GM19455 (cell line): ENCODE data around the gene HTR2C.
"Not testable (repeated sequence)": the region's sequence is repeated elsewhere in the genome, so short reads cannot be mapped to it uniquely, and the experiment has no call there.

Experiments
- ATAC-seq: cut with Tn5 transposase; IDR thresholded peaks from one replicate; pipeline ENCODE4 v1.9.1; 2021; ENCODE audit not compliant: unreplicated experiment

HTR2C gene

GRCh38 chrX:114583646-114584374, at the start of gene HTR2C:
HTR2C (plus strand) TSS chrX:114584086; CDS start chrX:114726937, 142,851 bp downstream.
- ATAC-seq = no peak

- no peak for ATAC-seq
These were observed 3.5 kb upstream of the HTR2C start for GRCh38 chrX:114580336-114580735.

GRCh38 chrX:114581528-114582263, 2.2 kb upstream of the HTR2C start:
- ATAC-seq = no peak

GRCh38 chrX:114582264-114582632, 1.6 kb upstream of the HTR2C start:
- no peak for ATAC-seq

- ATAC-seq = no peak
These were observed 1.0 kb upstream of the HTR2C start for GRCh38 chrX:114582698-114583395.

GRCh38 chrX:114584375-114584943, 573 bp downstream of the HTR2C start:
- no peak for ATAC-seq

- no peak for ATAC-seq
These were observed 1.3 kb downstream of the HTR2C start for GRCh38 chrX:114584983-114585842.

GRCh38 chrX:114591121-114591520, 7.2 kb downstream of the HTR2C start:
- ATAC-seq = no peak

- no peak for ATAC-seq
These were observed 15.4 kb downstream of the HTR2C start for GRCh38 chrX:114599305-114599704.

GRCh38 chrX:114599911-114600310, 16.0 kb downstream of the HTR2C start:
- no peak for ATAC-seq

GRCh38 chrX:114606619-114607018, 22.7 kb downstream of the HTR2C start:
- not testable (repeated sequence) for ATAC-seq

- no peak for ATAC-seq
These were observed 27.2 kb downstream of the HTR2C start for GRCh38 chrX:114611018-114611619.

- no peak for ATAC-seq
These were observed 31.9 kb downstream of the HTR2C start for GRCh38 chrX:114615765-114616164.

- ATAC-seq = no peak
These were observed 36.0 kb downstream of the HTR2C start for GRCh38 chrX:114619874-114620273.

- ATAC-seq = no peak
These were observed 42.4 kb downstream of the HTR2C start for GRCh38 chrX:114626323-114626722.

GRCh38 chrX:114635986-114636385, 52.1 kb downstream of the HTR2C start:
- ATAC-seq = no peak

GRCh38 chrX:114650351-114650750, 66.5 kb downstream of the HTR2C start:
- no peak for ATAC-seq

- ATAC-seq = no peak
These were observed 91.5 kb downstream of the HTR2C start for GRCh38 chrX:114675365-114675764.

- ATAC-seq = not testable (repeated sequence)
These were observed 116.6 kb downstream of the HTR2C start for GRCh38 chrX:114700533-114700932.

- no peak for ATAC-seq
These were observed 125.5 kb downstream of the HTR2C start for GRCh38 chrX:114709406-114709805.
